OCI-LY3 (cell line): Measurements from ENCODE around the gene CGA.

Experiments
- EZH2phosphoT487 ChIP-seq: fragments of 200-600 bp; shearing (Covaris generic); IDR thresholded peaks from 2 replicates; pipeline ENCODE4 v1.6.1; 2018; ENCODE audit warnings: antibody characterized with exemption, mixed run types, low read depth
- TF ChIP-seq, protein P1 (sequence below): fragments of 200-600, 300-600 bp; sonication (generic); IDR thresholded peaks from 2 replicates; pipeline ENCODE4 v1.5.1; 2014; ENCODE audit warnings: antibody characterized with exemption, low read length, low read depth

DNA sequence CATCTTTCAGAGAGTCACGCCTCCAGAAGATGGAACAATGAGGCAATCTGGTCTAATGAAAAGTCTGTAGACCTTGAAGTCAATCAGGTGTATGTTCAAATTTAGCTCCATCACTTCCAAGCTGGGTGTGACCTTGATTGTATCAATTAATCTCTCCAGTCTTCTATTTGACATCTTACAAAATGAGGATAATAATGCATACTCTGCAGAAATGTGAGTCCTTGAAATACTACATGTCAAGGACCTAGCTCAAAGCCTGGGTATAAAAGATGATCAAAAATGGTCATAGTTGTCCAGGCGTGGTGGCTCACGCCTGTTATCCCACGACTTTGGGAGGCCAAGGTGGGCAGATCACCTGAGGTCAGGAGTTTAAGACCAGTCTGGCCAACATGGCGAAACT is 29.8 kb downstream of the CGA start:
- TF ChIP-seq, protein P1, sequence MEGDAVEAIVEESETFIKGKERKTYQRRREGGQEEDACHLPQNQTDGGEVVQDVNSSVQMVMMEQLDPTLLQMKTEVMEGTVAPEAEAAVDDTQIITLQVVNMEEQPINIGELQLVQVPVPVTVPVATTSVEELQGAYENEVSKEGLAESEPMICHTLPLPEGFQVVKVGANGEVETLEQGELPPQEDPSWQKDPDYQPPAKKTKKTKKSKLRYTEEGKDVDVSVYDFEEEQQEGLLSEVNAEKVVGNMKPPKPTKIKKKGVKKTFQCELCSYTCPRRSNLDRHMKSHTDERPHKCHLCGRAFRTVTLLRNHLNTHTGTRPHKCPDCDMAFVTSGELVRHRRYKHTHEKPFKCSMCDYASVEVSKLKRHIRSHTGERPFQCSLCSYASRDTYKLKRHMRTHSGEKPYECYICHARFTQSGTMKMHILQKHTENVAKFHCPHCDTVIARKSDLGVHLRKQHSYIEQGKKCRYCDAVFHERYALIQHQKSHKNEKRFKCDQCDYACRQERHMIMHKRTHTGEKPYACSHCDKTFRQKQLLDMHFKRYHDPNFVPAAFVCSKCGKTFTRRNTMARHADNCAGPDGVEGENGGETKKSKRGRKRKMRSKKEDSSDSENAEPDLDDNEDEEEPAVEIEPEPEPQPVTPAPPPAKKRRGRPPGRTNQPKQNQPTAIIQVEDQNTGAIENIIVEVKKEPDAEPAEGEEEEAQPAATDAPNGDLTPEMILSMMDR, result no peak
- TF ChIP-seq EZH2phosphoT487, result no peak
